H1 (cell line): ENCODE data around the gene PEX14. TPM values are rescaled to one million over a fixed set of nuclear protein-coding genes. Genes with fewer than 3 reads are reported as not detected.
A peak's percentile ranks its signal among the peaks of the same experiment; 100 is the strongest.

Source experiments
- CTCF ChIA-PET: fragments of 300-600 bp; sonication (Branson Sonifier 250); formaldehyde crosslinking; loops from one replicate; lab custom pipeline; 2021; ENCODE audit not compliant: partially characterized antibody; lab: Charles Lee
- POLR2A ChIA-PET: fragments of 300-600 bp; sonication (Branson Sonifier 250); formaldehyde crosslinking; loops from one replicate; lab custom pipeline; 2021; ENCODE audit warnings: inconsistent platforms; ENCODE audit not compliant: partially characterized antibody; lab: Charles Lee
- DNase-seq, 2 experiments: peaks; one replicate each; pipeline versions ENCODE4 v3.0.0 to v3.0.0-alpha.2; 2010 to 2022; ENCODE audit warnings: low spot score in 2 of 2, low read depth in 1 of 2, mixed read lengths in 1 of 2
- FAIRE-seq: peaks from 2 replicates; lab custom pipeline; 2011; peaks lifted over from hg19 to GRCh38; lab: Jason Lieb, UNC
- H2AFZ ChIP-seq: 2 replicates; pipeline ENCODE4 v1.8.1; 2012; ENCODE audit warnings: low read length, inconsistent platforms
- H2AK5ac ChIP-seq: 2 replicates; pipeline ENCODE4 v1.6.1; 2013; ENCODE audit warnings: low read depth, low read length
- H2BK120ac ChIP-seq: replicated peaks from 2 replicates; pipeline ENCODE3; 2013; ENCODE audit warnings: low read depth, low read length, inconsistent platforms
- H2BK12ac ChIP-seq: 2 replicates; pipeline ENCODE4 v1.6.1; 2013; ENCODE audit warnings: low read depth, low read length
- H2BK15ac ChIP-seq: 2 replicates; pipeline ENCODE4 v1.6.1; 2013; ENCODE audit warnings: low read length
- H2BK20ac ChIP-seq: 2 replicates; pipeline ENCODE4 v1.6.1; 2013; ENCODE audit warnings: low read length
- H2BK5ac ChIP-seq: 2 replicates; pipeline ENCODE4 v1.6.1; 2013; ENCODE audit warnings: low read depth, low read length
- H3K14ac ChIP-seq: 2 replicates; pipeline ENCODE4 v1.6.1; 2013; ENCODE audit warnings: inconsistent platforms; ENCODE audit not compliant: insufficient read length
- H3K18ac ChIP-seq: 2 replicates; pipeline ENCODE4 v1.6.1; 2013; ENCODE audit warnings: low read length; ENCODE audit errors: extremely low read depth
- H3K23ac ChIP-seq: 2 replicates; pipeline ENCODE4 v1.6.1; 2013; ENCODE audit warnings: inconsistent platforms; ENCODE audit not compliant: insufficient read length
- H3K23me2 ChIP-seq: 2 replicates; pipeline ENCODE4 v1.6.1; 2013; ENCODE audit warnings: low read depth, low read length
- H3K27ac ChIP-seq: 2 replicates; pipeline ENCODE4 v1.6.1; 2011; ENCODE audit warnings: low read depth, low read length, inconsistent platforms
- H3K27me3 ChIP-seq, 4 experiments: replicated peaks in 1 of 4; 1 replicate in 1 of 4; 2 replicates in 3 of 4; pipeline versions ENCODE4 v1.6.1 to v1.8.1; 2011 to 2013; ENCODE audit warnings: low read length in 3 of 4, mild to moderate bottlenecking in 3 of 4, inconsistent platforms in 2 of 4, mixed read lengths in 2 of 4, moderate library complexity in 1 of 4; ENCODE audit not compliant: control insufficient read depth in 3 of 4, insufficient read depth in 3 of 4; ENCODE audit errors: extremely low read depth in 1 of 4
- H3K36me3 ChIP-seq, 4 experiments: 2 replicates each; pipeline versions ENCODE4 v1.6.1 to v1.8.1; 2011 to 2013; ENCODE audit warnings: mild to moderate bottlenecking in 4 of 4, low read length in 3 of 4, moderate library complexity in 2 of 4, control low read depth in 1 of 4, inconsistent platforms in 1 of 4; ENCODE audit not compliant: insufficient read depth in 4 of 4, control insufficient read depth in 2 of 4
- H3K4ac ChIP-seq: replicated peaks from 2 replicates; pipeline ENCODE3; 2013; ENCODE audit warnings: low read length, low read depth, mixed read lengths, inconsistent platforms; ENCODE audit not compliant: insufficient read length
- H3K4me1 ChIP-seq, 4 experiments: replicated peaks in 1 of 4; 1 replicate in 1 of 4; 2 replicates in 3 of 4; pipeline versions ENCODE4 v1.6.1 to v1.8.1; 2011 to 2013; ENCODE audit warnings: low read length in 3 of 4, inconsistent platforms in 2 of 4, mixed read lengths in 1 of 4; ENCODE audit not compliant: insufficient read depth in 4 of 4, control insufficient read depth in 3 of 4
- H3K4me2 ChIP-seq, 2 experiments: 2 replicates each; pipeline versions ENCODE4 v1.6.1 to v1.8.1; 2011 to 2013; ENCODE audit warnings: low read depth in 2 of 2, low read length in 2 of 2, control low read depth in 1 of 2, inconsistent platforms in 1 of 2, mild to moderate bottlenecking in 1 of 2; ENCODE audit not compliant: insufficient read depth in 1 of 2
- H3K4me3 ChIP-seq, 4 experiments: fragments of 200-600, 300-600 bp in 1 of 4; sonication (generic), shearing (Covaris generic), sonication (Bioruptor Twin) in 1 of 4; 2 replicates each; pipeline versions ENCODE4 v1.5.1 to v1.8.1; 2011 to 2016; ENCODE audit warnings: low read length in 4 of 4, low read depth in 3 of 4, control low read depth in 2 of 4, inconsistent platforms in 2 of 4, mild to moderate bottlenecking in 2 of 4, mixed read lengths in 1 of 4, moderate library complexity in 1 of 4; ENCODE audit not compliant: insufficient read depth in 2 of 4; ENCODE audit errors: extremely low read depth in 1 of 4
- H3K56ac ChIP-seq: replicated peaks from 2 replicates; pipeline ENCODE3; 2013; ENCODE audit warnings: low read depth, mild to moderate bottlenecking, mixed read lengths, low read length, inconsistent platforms; ENCODE audit not compliant: insufficient read length
- H3K79me1 ChIP-seq: 2 replicates; pipeline ENCODE4 v1.6.1; 2013; ENCODE audit warnings: low read depth, low read length, control low read depth
- H3K79me2 ChIP-seq, 2 experiments: 2 replicates each; pipeline versions ENCODE4 v1.6.1 to v1.8.1; 2012 to 2013; ENCODE audit warnings: low read length in 2 of 2, mild to moderate bottlenecking in 2 of 2, inconsistent platforms in 1 of 2; ENCODE audit not compliant: insufficient read depth in 2 of 2, control insufficient read depth in 1 of 2
- H3K9ac ChIP-seq, 4 experiments: replicated peaks in 1 of 4; 1 replicate in 1 of 4; 2 replicates in 3 of 4; pipeline versions ENCODE4 v1.6.1 to v1.8.1; 2011 to 2013; ENCODE audit warnings: low read depth in 3 of 4, low read length in 3 of 4, control low read depth in 2 of 4, mild to moderate bottlenecking in 2 of 4, moderate library complexity in 2 of 4, inconsistent platforms in 1 of 4; ENCODE audit errors: extremely low read depth in 1 of 4
- H3K9me3 ChIP-seq, 2 experiments: 2 replicates each; pipeline versions ENCODE4 v1.6.1 to v1.8.1; 2012 to 2013; ENCODE audit warnings: mild to moderate bottlenecking in 2 of 2, moderate library complexity in 2 of 2, control low read depth in 1 of 2, inconsistent platforms in 1 of 2, low read depth in 1 of 2, low read length in 1 of 2, mixed read lengths in 1 of 2; ENCODE audit not compliant: insufficient read depth in 2 of 2
- H4K20me1 ChIP-seq, 2 experiments: replicated peaks in 1 of 2; 2 replicates each; pipeline versions ENCODE3 to v1.8.1; 2011 to 2013; ENCODE audit warnings: inconsistent platforms in 2 of 2, low read length in 2 of 2, mild to moderate bottlenecking in 1 of 2; ENCODE audit not compliant: insufficient read depth in 2 of 2, control insufficient read depth in 1 of 2
- H4K5ac ChIP-seq: 2 replicates; pipeline ENCODE4 v1.6.1; 2013; ENCODE audit warnings: low read length, low read depth, mixed read lengths, inconsistent platforms; ENCODE audit not compliant: insufficient read length
- H4K8ac ChIP-seq: 2 replicates; pipeline ENCODE4 v1.8.0; 2013; ENCODE audit warnings: mild to moderate bottlenecking, moderate library complexity, low read length, inconsistent platforms; ENCODE audit not compliant: insufficient read depth; ENCODE audit errors: extremely low read depth
- H4K91ac ChIP-seq: replicated peaks from 2 replicates; pipeline ENCODE3; 2013; ENCODE audit warnings: low read length, mixed read lengths, inconsistent platforms; ENCODE audit not compliant: insufficient read length
- EZH2 ChIP-seq: fragments of 200-600 bp; sonication (generic); IDR thresholded peaks from 2 replicates; pipeline ENCODE4 v1.7.1; 2012; ENCODE audit warnings: low read depth, mild to moderate bottlenecking, moderate library complexity, low read length, inconsistent platforms; ENCODE audit not compliant: severe bottlenecking
- MAX ChIP-seq: IDR thresholded peaks from 2 replicates; pipeline ENCODE4 v1.6.1; 2012; ENCODE audit warnings: inconsistent platforms
- POU5F1 ChIP-seq: IDR thresholded peaks from 2 replicates; pipeline ENCODE4 v1.6.1; 2011; ENCODE audit warnings: low read depth, mild to moderate bottlenecking, low read length, moderate library complexity
- RFX5 ChIP-seq: IDR thresholded peaks from 2 replicates; pipeline ENCODE4 v1.6.1; 2011; ENCODE audit warnings: low read depth, low read length, improper control_type of control experiment, borderline replicate concordance
- SUZ12 ChIP-seq: fragments of 200-600 bp; sonication (generic); IDR thresholded peaks from 2 replicates; pipeline ENCODE4 v1.6.1; 2012; ENCODE audit warnings: mild to moderate bottlenecking, inconsistent platforms, low read length, moderate library complexity, mixed read lengths
- TEAD4 ChIP-seq: IDR thresholded peaks from 2 replicates; pipeline ENCODE4 v1.6.1; 2012; ENCODE audit warnings: low read depth, low read length, inconsistent platforms, mixed read lengths
- WGBS, 2 experiments: shearing (Covaris generic) in 1 of 2; methylation state at CpG; one replicate each; pipeline versions ENCODE4 v1.1.6 to v1.1.7; 2013 to 2015; ENCODE audit warnings: low lambda C conversion rate in 2 of 2, mixed read lengths in 2 of 2, inconsistent platforms in 1 of 2, low coverage in 1 of 2, missing lambda C conversion rate in 1 of 2; ENCODE audit not compliant: insufficient replicate concordance in 2 of 2, insufficient coverage in 1 of 2, insufficient read length in 1 of 2; ENCODE audit errors: extremely low coverage in 1 of 2, missing lambda C conversion rate in 1 of 2; 5-methylcytosine and 5-hydroxymethylcytosine counted together
- polyA plus RNA-seq, 7 experiments: library from polyadenylated mRNA; depleted of rRNA in 3 of 7; stranded (reverse) in 5 of 7; unstranded in 2 of 7; fragments of >200 nt in 5 of 7; fragments of 200-250 nt in 2 of 7; gene quantifications; 1 replicate in 5 of 7; 2 replicates in 1 of 7; 4 replicates in 1 of 7; pipeline versions ENCODE4 v1.2.1 to v1.2.3, GENCODE V29; 2011 to 2013; ENCODE audit warnings: missing spikeins in 2 of 7, mixed read lengths in 2 of 7
- total RNA-seq: library from RNA; stranded (reverse); fragmentation: NEBNext Ultra II Directional; extraction: Animal tissue kit (Norgen Biotek cat#: 25700); gene quantifications from 2 replicates; pipeline ENCODE4 v1.2.1, GENCODE V29; 2021
- TF ChIP-seq, protein P1 (sequence below): IDR thresholded peaks from 2 replicates; pipeline ENCODE4 v1.6.1; 2012; ENCODE audit warnings: low read length, inconsistent platforms
- TF ChIP-seq, protein P2 (sequence below): IDR thresholded peaks from 2 replicates; pipeline ENCODE4 v1.6.1; 2012; ENCODE audit warnings: inconsistent platforms

The PEX14 gene
- total and polyA plus RNA-seq, 2 of the 8 experiments (the other 6 are each of a cell fraction or from before 2014, with no cell fraction given), result 13.0 to 19.8 TPM

DNA sequence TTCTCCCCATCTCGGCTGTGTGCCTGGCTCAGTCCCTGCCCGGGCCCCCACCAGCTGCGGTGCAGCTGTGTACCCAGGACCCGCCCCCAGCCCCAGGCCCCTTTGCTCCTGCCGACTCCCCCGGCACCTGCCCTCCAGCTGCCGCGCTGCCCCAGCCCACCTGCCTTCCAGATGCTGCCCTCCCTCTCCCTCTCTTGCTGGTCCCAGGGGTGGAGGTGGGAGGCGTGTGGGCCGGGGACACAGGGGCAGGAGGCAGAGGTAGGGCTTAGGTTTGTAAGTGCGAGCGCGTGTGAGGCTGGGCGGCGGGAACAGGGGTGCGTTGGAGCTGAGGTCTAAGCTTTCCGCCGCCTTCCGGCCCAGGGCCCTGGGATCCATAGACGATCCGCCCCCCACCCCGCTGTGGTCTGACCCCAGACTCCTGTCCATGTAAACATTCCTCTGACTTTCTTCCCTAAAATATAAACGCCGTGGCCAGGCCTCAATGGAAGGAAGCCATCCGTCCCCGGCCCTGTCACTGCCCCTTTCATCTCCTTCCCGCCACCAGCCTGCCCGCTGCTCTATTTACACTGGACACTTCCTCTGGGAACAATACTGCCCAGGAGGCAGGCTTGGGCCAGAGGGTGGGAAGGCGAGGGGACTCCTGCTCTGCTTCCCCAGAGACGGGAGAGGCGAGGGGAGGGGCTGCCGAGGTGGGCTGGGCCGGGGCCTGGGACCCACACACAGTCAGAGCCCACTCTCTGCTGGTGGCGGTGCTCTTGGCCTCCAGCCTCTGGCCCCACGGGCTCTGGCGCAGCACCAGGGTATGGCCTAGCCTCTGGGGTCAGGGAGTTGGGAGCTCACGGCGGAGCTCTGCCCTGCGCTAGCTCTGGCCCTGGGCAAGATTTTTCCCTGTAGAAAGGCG, 193.4 kb downstream of the PEX14 start:
- Histone ChIP-seq H2BK20ac (no peak overlapping the region), H3K36me3 (no peaks in the 10 kb centered on the region), H2BK120ac (no peak overlapping the region), H2BK12ac (no peak overlapping the region), H3K4me1 (peaks cover 0 to 23% (median 16%) of the 10 kb centered on the region in 4 experiments; a peak in 5 of 7 replicates), H4K20me1 (peaks cover 0 to 1% of the 10 kb centered on the region in 2 experiments), H3K4me3 (no peak overlapping the region), H4K8ac (peak overlapping the region; percentile 23; the same call in 1 of the 2 replicates), H3K79me2 (no peaks in the 10 kb centered on the region), H3K4me2 (no peak overlapping the region), H3K56ac (no peak overlapping the region), H3K4ac (no peak overlapping the region), H2BK5ac (no peak overlapping the region), H3K27me3 (no peaks in the 10 kb centered on the region), H2AFZ (no peak overlapping the region), H2BK15ac (no peak overlapping the region), H3K23me2 (no peaks in the 10 kb centered on the region), H2AK5ac (no peak overlapping the region), H3K18ac (no peak overlapping the region), H3K27ac (no peak overlapping the region), H4K91ac (no peak overlapping the region), H3K14ac (no peak overlapping the region), H3K23ac (no peak overlapping the region), H3K9me3 (no peaks in the 10 kb centered on the region), H4K5ac (no peak overlapping the region), H3K9ac (no peak overlapping the region), H3K79me1 (no peaks in the 10 kb centered on the region; the same call in 1 of the 2 replicates)
- 84% methylated on average over 28 of the region's 40 CpGs; no CpG with 5 or more reads in 1 of the 2 experiments for WGBS, 2 experiments
- ChIA-PET CTCF (interaction anchor here (0.6 to 2.0 kb wide), 14 partner anchors 15 to 274 kb away, joined by 3 to 5 read pairs (median 3); no protein-coding TSS in a partner anchor), POLR2A (interaction anchor here (0.8 to 2.1 kb wide), 4 partner anchors 9 to 22 kb away, joined by 3 to 6 read pairs (median 4); no protein-coding TSS in a partner anchor)
- no peak for FAIRE-seq
- DNase-seq, result no peak
- TF ChIP-seq SUZ12 (no peak), RFX5 (no peak), POU5F1 (no peak), TEAD4 (no peak), EZH2 (no peak), MAX (0 out of 2 replicates have a peak, but pooled peaks have one; percentile 16)
- TF ChIP-seq, protein P1, sequence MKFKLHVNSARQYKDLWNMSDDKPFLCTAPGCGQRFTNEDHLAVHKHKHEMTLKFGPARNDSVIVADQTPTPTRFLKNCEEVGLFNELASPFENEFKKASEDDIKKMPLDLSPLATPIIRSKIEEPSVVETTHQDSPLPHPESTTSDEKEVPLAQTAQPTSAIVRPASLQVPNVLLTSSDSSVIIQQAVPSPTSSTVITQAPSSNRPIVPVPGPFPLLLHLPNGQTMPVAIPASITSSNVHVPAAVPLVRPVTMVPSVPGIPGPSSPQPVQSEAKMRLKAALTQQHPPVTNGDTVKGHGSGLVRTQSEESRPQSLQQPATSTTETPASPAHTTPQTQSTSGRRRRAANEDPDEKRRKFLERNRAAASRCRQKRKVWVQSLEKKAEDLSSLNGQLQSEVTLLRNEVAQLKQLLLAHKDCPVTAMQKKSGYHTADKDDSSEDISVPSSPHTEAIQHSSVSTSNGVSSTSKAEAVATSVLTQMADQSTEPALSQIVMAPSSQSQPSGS, result no peak
- TF ChIP-seq, protein P2, sequence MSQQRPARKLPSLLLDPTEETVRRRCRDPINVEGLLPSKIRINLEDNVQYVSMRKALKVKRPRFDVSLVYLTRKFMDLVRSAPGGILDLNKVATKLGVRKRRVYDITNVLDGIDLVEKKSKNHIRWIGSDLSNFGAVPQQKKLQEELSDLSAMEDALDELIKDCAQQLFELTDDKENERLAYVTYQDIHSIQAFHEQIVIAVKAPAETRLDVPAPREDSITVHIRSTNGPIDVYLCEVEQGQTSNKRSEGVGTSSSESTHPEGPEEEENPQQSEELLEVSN, result peak; percentile 49; the same call in 1 of the 2 replicates
